GM18867 (cell line): ENCODE measurements around the gene FUS.
"Not testable (repeated sequence)": the region's sequence is repeated elsewhere in the genome, so short reads cannot be mapped to it uniquely, and the experiment has no call there.

Experiments
- ATAC-seq: cut with Tn5 transposase; IDR thresholded peaks from one replicate; pipeline ENCODE4 v1.9.1; 2021; ENCODE audit warnings: mild to moderate bottlenecking, moderate library complexity; ENCODE audit not compliant: unreplicated experiment

FUS gene

GRCh38 chr16:31184888-31185287 is 4.9 kb downstream of the FUS start:
- no peak for ATAC-seq

GRCh38 chr16:31185339-31185738 is 5.4 kb downstream of the FUS start:
- ATAC-seq = no peak

GRCh38 chr16:31186176-31186575 is 6.2 kb downstream of the FUS start:
- no peak for ATAC-seq

GRCh38 chr16:31186930-31187807 is 7.2 kb downstream of the FUS start:
- ATAC-seq = no peak

GRCh38 chr16:31187808-31188189 is 7.9 kb downstream of the FUS start:
- ATAC-seq = no peak

- ATAC-seq = no peak
Observed at GRCh38 chr16:31188450-31189411, 8.8 kb downstream of the FUS start.

- no peak for ATAC-seq
Observed at GRCh38 chr16:31189412-31189778, 9.5 kb downstream of the FUS start.

GRCh38 chr16:31190061-31190460 is 10.1 kb downstream of the FUS start:
- ATAC-seq = no peak

GRCh38 chr16:31190818-31191444 is 11.0 kb downstream of the FUS start:
- ATAC-seq = no peak

- no peak for ATAC-seq
Observed at GRCh38 chr16:31191697-31192428, 11.9 kb downstream of the FUS start.

- ATAC-seq = no peak
Observed at GRCh38 chr16:31192856-31193642, 13.1 kb downstream of the FUS start.

GRCh38 chr16:31193874-31194273 is 13.9 kb downstream of the FUS start:
- no peak for ATAC-seq

GRCh38 chr16:31194898-31195297 is 15.0 kb downstream of the FUS start:
- ATAC-seq = no peak

GRCh38 chr16:31195861-31196260 is 15.9 kb downstream of the FUS start:
- not testable (repeated sequence) for ATAC-seq

GRCh38 chr16:31196324-31197088 is 16.6 kb downstream of the FUS start:
- no peak for ATAC-seq

- no peak for ATAC-seq
Observed at GRCh38 chr16:31198207-31198882, 18.4 kb downstream of the FUS start.

GRCh38 chr16:31199430-31200041 is 19.6 kb downstream of the FUS start:
- ATAC-seq = no peak

- not testable (repeated sequence) for ATAC-seq
Observed at GRCh38 chr16:31200111-31200510, 20.2 kb downstream of the FUS start.
